AG20443 (cell line): ENCODE data around the gene ZNF484.
"Not testable (repeated sequence)": the region's sequence is repeated elsewhere in the genome, so short reads cannot be mapped to it uniquely, and the experiment has no call there.

Experiments
- DNase-seq: peaks from one replicate; pipeline ENCODE4 v3.0.0; 2012; ENCODE audit warnings: low spot score, mixed read lengths

ZNF484 gene

DNA sequence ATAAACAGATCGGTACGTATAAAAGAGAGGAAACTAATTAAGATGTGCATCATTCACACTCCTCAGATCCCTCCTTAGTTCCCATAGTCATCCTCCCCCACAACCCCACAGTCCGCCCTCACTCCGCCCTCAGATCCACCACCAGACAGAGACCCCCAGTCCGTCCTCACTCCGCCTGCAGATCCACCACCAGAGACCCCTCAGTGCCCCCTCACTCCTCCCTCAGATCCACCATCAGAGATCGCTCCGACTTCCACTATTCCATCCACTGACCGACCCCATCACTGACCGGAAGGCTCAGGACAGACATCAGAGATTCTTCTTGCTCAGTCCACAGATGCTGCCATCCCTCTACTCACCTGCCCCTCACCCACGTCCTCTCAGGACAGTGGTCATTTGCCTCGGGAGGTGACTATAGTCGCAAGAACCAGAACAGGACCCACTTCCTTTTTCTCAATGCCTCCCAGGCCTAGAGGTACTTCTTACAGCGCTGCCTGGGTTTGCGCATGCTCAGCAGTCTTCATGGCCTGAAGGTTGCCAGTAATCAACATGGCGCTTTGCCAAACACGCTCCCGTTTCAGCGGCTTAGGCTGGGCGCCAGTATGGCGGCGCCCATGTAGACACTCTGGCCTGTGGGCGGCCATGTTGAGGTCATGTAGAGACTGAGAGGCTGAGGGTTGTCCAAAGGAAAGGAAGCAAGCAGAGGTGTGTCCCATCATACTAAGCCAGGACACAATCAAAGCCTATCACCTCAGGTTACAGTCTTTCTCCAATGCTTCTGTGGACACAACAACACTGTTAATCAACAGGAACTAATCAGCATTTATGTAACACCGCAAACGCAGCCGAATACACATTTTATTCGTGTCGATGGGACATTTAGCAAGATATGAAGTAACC is at the start of gene ZNF484:
Gene ZNF484 (minus strand): TSS at position 508 of the 900 bp plus-strand sequence. CDS start 3,009 bp downstream, outside the sequence.
- peak; percentile 97 for DNase-seq

DNA sequence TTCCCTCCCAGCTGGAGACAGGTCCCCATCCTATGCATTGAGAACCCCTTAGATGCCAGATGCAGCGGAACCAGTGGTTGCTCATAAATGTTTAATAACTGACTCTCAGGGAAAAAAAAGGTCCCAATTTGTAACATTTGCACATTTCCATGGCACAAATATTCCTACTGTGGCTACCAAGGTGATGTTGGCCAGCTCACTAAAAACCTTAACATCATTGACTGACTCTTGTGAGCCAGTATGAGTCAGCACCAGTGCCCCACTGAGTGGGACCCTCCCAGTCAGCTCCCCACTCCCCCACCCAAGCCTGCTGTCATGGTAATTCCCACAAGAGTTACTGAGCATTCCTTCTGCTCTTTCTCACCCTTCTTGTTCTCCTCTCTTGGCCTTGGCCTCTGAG is 42.6 kb upstream of the ZNF484 start:
- no peak for DNase-seq

DNA sequence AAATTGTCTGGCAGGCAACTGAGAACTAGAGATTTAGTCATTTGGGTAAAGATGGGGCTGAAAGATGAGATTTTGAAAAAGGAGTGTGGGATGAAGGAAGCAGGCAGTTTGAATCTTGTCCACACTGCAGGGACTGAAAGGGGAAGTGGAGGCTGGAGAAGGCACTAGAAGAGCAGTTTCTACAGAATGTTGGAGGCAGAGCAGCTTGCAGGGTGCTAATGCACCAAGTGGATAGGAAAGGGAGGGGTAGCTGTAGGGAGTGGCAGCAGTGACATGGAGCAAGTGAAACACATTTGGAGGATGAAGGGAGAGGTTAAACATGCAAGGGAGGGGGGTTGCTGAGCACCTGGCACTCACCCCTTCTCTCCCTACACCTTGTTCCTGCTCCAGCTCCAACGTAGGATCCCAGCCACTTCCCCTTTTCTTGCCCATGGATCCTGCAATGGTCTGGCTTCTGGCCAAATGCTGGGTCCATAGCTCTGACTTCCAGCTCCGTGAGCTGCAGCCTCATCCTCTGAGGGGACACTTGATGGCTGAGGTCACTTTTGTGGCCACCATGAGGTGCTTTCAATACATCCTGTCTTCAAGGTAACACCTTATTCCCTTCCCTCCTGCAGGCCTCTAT is 39.5 kb upstream of the ZNF484 start:
- no peak for DNase-seq

DNA sequence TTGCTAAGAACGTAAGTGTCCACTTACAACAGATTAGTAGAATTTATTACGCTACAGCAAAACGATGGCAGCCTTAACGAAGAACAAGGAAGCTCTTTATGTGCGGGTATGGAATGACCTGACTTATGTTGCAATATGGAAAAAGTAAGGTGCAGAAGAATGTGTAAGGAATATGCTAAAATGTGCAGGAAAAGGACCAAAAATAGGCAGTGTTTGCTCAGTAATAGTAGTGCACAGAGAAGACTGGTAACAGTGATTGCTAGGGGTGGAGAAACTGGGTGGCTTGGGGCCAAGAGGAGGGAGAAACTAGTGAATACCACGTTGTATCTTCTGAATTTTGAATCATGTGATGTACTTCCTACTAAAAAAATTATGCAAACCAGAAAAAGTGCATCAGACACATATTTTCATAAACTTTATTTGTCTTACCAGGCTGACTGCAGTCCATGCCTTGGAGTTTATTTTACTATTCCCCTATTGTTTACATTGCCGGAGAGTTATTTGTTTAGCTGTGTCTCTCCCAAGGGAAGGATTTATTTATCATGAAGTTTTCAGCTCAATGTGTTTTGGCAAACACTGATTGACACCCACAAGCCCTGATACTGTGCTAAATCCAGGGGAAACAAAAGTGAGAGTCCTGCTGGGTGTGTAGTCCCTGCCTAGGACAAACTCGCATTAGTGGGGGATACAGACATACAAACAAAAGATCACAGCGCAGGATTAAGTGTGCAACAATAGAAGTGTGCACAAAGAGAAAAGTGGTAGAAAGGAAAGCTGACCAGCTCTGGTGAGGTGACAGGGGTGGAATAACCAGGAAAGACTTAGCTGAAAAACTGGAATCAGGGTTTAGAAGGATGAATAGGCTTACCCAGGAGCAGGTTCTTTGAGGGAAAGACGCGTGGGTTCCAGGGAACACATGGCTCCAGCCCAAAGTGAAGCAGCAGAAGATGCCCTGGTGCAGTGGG is 34.0 kb upstream of the ZNF484 start:
- DNase-seq: no peak

DNA sequence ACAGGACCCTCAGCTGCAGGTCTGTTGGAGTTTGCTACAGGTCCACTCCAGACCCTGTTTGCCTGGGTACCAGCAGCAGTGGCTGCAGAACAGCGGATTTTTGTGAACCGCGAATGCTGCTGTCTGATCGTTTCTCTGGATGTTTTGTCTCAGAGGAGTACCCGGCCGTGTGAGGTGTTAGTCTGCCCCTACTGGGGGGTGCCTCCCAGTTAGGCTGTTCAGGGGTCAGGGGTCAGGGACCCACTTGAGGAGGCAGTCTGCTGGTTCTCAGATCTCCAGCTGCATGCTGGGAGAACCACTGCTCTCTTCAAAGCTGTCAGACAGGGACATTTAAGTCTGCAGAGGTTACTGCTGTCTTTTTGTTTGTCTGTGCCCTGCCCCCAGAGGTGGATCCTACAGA is 27.3 kb upstream of the ZNF484 start:
- DNase-seq: not testable (repeated sequence)

DNA sequence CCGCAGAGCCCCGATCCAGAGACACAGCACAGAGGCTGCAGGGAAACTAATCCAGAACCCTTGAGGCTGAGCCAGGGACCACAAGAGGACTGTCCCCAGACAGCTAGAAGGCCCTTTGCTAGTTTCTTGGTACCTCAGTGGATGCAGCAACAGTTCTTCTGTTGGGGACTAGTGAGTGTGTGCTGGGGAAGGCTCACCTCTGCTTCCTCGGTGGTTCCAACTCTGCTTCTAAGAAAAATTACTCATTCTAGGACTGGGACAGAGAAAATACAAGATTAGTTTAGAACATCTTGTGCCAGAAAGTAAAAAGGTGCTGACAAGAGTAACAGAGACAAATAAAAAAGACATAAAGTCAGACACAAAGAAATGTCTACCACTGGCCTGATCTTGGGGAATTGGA is 19.5 kb upstream of the ZNF484 start:
- no peak for DNase-seq

DNA sequence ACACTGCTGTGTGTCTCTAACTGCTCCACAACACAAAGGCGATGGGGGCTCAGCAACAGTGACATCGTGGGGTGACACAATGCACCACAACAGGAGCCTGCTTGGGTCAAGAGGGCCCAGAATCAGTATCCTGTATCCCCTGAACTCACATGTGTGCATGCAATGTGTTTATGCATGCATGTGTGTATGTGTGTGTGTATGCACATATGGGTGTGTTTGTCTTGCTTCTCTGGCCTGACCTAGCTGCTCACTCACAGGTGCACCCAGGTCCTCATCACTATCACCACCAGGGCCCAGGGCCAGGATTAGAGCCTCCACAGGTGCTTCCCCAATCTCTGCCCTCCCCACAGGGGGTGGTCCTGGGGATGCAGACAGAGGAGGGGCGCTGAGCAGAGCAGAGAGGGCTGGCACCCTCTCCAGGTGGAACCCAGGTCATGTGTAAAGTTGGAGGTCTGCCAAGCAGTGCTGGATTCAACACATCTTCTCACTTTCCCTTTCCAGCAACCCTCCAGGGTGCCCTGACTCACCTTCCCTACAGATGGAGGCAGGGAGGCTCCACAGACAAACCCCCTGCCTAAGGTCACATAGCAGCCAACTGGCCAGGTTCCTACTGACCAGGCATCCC is 18.1 kb upstream of the ZNF484 start:
- no peak for DNase-seq

DNA sequence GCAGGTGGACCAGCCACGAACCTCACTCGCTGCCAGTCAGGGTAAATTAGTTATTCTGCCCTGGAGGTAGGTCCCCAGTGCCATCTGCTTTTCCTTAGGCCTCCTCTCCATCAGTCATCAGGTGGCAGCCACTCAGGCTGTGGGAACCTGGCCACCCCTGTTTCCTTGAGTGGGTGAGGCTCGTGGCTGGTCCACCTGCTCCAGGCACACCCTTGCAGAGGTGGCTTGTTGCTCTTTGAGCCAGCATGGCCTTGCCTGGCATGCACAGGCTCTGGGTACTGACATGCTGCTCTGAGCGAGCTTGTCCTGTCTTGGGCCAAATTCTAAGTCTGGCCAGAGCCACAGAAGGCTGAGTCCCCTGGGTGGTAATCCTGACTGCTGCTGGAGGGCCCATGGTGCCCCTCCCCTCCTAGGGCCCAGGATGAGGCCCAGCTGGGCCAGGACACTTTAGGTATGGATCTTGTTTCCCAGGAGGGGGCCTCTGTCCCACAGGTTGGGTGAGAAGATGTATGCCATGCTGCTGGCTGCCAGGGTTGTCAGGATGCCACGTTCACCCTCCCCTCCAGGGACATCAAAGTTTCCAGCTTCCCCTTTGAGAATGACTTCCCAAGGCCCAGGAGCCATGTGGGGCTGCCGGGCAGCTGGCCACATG is 17.0 kb upstream of the ZNF484 start:
- DNase-seq: no peak

DNA sequence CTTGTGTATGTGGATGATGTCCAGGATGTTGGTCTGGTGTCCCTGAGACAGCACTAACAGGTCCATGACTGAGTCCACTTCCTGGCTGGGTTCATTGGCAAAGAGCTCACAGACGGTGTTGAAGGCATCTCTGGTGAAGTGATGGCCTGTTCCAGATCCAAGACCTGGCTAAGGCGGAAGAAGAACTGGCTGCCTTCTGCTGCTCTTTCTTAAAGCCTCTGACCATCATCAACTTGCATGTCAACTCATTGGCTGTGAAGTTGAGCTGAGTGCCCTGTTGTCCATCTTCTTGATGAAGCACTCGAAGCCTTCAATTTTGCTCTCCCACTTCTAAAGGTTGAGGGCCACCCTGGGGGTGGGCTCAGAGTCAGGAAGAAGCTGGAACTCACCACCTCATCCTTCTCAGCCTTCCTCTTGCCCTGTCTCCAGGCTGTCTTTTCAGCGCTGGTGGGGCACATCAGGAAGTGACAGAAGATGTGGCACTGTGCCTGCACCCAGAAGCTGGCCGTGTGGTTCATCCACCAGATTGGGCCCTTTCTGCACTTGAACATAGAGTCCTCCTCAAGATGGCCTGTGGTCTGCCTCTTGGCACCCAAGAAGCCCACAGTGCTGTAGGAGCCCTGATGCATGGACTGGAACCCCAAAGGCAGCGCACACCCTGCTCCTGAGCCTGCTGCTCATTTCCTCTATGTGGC is 16.2 kb upstream of the ZNF484 start:
- not testable (repeated sequence) for DNase-seq

DNA sequence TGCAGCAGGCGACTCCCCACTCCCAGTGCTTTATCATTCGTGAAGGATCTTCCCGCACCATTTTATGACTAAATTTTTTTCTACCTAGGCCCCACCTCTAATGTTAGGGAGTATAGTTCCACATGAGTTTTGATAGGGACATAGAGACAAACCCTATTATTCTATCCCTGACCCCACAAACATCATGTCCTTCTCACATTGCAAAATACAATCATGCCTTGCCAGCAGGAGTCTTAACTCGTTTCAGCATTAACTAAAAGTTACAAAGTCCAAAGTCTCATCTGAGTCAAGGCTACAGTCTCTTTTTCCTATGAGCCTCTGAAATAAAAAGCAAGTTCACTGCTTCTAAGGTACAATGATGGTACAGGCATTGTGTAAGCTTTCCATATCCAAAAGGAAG is 14.4 kb upstream of the ZNF484 start:
- not testable (repeated sequence) for DNase-seq

DNA sequence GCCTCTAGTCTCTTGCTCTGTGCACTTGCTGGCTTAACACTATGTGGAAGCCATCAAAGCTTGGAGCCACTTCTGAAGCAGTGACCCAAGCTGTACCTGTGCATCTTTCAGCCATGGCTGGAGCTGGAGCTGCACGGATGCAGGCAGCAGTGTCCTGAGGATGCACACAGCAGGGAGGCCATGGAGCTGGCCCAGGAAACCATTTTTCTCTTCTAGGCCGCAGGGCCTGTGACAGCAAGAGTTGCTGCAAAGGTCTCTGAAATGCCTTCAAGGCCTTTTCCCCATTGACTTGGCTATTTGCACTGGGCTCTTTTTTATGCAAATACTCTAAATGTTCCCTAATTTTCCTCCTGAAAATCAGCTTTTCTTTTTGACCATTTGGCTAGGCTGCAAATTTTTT is 12.9 kb upstream of the ZNF484 start:
- DNase-seq: no peak

DNA sequence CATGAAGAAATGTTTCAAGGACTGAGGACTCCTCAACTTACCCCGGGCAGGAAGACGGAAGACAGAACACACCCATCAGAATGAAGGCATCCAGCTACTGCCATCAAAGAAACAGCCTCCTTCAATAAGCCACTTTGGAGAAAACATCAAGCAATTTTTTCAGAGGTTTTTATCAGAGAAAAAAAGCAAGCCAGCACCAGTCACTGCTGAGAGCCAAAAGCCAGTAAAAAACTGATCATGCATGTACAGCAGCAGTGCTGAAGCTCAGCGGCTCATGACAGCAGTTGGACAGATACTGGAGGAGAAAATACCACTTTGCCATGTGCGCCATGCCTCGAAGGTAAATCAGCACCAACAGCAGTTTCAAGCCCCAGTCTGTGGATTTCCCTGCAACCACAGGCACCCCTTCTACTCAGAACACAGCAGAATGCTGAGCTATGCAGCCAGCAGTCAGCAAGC is 10.1 kb upstream of the ZNF484 start:
- no peak for DNase-seq

DNA sequence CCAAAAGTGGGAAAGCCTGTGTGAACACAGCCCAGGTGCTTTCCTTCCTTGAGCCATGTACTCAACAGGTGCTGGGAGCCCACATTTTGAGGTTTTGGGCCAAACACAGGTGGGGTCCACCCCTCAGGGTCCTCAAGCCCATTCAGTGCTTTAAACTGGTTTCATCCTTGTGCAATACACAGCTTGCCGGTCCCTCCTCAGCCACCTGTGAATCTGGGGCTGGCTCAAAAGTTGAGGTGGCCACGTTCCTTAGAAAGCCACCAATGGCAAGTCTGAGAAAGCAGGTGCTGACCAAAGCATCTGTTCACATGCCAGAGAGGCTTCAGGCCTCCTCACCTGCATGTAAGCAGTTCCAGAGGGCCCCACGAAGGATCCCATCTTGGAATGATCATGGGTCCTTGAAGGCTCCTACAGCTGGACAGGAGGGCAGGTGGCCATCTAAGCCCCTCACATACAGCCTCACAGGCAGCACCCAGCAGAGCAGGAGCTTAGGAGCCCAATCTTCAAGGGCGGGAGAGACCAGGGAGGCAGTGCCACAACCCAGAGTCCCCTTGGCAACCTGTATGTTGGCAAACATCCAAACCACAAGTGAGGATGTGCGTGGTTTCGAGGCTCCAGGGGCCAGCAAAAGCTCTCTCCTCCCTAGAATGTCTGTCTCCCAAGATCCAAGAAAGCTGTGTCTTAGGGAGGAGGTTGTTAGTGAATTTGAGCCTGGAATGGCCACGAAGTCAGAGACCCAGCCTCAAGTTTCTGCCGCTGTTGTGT is 9.2 kb upstream of the ZNF484 start:
- not testable (repeated sequence) for DNase-seq

DNA sequence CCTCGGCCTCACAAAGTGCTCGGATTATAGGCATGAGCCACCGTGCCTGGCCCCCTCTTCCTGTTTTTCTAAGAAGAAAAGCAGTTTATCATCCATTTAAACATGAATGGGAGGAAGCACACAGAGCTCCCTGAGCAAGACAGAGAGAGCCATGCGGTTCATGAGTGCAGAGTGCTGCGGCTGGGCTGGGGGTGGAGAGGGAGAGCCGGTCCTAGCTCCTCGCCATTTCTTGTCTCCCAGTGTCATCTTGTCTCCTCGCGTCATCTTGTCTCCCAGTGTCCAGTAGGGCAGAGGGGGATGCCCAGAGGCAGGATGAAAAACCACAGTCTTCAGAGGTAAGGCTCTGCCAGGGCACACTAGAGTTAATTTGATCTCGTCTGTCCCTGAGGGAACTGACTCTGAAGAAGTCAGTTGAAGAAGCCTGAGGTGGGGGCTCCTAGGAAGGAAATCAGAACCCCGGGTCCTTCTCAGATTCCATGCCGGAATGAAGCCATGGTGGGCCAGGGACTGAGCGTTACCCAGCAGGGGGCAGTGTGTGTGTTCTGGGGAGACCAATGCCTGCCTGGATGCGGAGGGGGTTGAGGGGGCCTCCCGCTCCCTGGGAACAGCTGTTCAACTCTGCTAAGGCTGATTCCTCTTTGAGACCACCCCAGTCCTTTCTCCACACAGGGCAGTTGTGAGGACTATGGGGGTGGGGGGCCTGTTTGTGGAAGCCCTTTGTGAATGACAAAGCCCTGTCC is 6.0 kb upstream of the ZNF484 start:
- DNase-seq: not testable (repeated sequence)

DNA sequence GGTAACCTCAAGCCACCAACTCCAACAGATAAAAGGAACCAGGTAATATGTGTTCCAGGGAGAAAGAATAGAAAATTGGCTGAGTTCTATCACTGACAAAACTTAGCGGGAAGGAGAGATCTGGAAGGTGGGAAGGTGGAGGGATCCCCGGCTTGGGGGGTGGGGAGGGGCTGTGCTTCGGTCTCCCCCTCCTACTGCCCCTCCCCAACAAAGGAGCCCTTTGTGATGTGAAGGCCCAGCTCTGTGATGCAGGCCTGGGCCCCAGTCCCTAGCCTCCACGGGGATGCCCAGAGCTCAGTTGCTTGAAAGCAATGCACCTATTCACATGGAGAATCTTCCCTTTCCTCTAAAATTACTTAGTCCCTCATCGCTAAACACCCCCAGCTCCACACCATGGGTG is 4.4 kb upstream of the ZNF484 start:
- DNase-seq: no peak

DNA sequence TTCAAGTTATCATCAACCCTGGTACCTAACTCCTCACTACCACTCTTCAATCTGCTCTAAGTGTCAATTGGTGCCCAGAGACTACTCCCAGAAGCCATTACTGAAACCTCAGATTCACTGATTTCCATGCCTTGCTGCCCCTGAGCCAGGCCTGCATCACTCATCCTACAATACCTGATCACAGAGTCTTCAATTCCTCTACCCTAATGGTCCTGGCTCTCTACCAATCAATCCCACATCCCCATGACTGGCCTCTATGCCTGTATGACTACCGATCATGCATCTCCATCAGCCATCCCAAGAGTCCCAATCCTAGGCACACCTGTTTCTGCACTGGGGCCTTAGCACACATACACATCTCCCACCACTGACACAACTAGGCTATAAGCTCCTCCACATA is 2.5 kb downstream of the ZNF484 start:
- DNase-seq: no peak

DNA sequence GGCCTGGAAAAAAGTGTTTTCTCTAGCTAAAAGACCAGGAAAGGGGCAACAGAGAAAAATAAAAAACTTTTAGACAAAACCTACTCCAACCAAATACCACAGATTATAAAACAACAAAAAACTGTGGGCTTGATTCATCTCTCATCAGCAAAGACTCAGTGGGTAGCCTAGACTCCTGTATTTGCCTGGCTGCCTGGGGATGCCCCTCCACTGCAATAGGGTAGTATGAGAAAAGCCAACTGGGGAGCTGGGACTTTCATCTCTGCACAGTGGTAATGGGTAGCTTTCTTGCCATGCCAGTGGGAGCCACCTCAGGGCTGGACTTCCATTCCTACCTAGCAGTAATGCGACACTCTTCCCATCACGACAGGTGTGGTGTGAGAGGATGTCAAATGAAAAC is 7.5 kb downstream of the ZNF484 start:
- no peak for DNase-seq

DNA sequence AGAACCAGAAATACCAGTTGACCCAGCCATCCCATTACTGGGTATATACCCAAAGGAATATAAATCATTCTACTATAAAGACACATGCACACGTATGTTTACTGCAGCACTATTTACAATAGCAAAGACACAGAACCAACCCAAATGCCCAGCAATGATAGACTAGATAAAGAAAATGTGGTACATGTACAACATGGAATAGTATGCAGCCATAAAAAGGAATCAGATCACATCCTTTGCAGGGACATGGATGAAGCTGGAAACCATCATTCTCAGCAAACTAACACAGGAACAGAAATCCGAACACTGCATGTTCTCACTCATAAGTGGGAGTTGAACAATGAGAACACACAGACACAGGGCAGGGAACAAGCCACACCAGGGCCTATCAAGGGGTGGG is 11.2 kb downstream of the ZNF484 start:
- not testable (repeated sequence) for DNase-seq

DNA sequence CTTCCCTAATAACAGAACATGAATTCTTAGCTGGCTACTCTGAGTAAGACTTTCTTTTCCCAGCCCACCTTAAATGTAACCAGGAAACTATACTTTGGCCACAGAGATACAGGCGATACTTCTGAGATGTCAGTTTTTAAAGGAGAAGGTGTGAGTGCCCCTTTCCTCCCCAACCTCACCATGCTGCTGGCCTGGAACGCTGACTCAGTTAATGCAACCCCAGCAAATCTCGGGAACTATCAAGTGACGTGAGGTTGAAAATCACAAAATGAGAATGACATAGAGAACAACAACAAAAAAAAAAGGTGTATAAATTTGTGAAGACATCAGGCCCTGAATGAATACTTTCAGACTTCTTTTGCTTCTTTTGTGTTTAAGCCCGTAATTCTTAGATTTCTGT is 13.7 kb downstream of the ZNF484 start:
- DNase-seq: no peak
